ENCODE measurements around the gene PRPF38A.
"Not testable (repeated sequence)": the region's sequence is repeated elsewhere in the genome, so short reads cannot be mapped to it uniquely, and the experiment has no call there.

The PRPF38A gene, protein sequence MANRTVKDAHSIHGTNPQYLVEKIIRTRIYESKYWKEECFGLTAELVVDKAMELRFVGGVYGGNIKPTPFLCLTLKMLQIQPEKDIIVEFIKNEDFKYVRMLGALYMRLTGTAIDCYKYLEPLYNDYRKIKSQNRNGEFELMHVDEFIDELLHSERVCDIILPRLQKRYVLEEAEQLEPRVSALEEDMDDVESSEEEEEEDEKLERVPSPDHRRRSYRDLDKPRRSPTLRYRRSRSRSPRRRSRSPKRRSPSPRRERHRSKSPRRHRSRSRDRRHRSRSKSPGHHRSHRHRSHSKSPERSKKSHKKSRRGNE

DNA sequence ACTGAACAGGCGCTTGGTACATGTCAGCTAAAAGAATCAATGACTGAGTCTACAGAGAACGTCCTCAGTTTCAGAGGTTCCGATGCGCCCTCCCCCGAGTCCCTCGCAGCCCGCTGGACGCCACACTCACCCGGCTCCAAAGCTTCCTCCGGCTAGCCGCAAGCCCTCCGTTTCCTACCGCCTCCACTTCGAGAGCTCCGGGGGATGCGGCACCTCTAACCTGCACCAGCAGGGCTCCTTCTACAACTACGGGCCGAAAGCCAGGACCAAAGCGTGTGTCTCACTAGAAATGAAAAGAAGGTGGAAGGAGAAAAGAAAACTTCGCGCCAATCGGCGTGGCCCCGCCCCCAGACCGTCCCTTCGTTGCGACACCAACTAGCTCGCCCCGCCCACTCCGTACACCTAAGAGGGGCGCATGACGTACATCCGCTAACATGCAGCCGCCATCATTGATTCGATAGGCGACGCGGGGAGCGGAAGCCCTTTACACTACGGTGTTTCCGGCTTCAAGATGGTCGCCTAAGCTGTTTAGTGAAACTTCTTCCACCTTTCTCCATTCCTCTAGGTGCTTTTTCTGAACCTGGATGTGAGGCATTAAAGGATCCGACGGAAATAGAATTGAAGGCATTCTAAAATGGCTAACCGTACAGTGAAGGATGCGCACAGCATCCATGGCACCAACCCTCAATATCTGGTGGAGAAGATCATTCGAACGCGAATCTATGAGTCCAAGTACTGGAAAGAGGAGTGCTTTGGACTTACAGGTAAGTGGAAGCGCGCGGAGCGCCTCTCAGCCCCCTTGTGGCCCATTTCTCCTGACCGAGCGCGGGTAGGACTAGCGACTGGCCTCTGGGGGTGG, at the start of gene PRPF38A, which contains the start of gene ORC1:
PRPF38A (plus strand) TSS at position 487 of the 859 bp plus-strand sequence; CDS start at position 635, 148 bp downstream.
ORC1 (minus strand) TSS at position 308 of the 859 bp plus-strand sequence. CDS start 2,200 bp downstream, outside the sequence.
- DNase-seq (ENCODE audit: low read depth, low spot score): peak; percentile 95

DNA sequence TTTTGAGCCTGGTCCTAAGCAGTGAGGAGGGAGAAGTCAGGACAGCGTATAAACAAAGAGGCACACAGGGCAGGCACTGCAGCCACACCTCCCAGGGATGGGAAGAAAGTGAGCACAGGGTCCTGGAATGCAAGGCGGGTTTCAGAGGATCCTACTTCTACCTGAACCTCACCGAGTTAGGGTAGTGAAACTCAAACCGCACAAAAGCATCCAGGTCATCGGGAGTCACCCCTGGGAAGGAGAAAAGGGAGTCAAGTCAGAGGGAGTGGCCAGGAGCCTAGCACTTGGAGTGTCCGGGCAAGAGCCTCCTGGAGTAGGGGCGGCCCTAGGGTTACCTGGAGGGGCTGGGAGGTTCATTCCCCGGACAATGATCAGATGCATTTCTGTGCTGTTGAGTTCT, 49.0 kb upstream of the PRPF38A start:
- no peak for DNase-seq (ENCODE audit: low read depth, low spot score)

DNA sequence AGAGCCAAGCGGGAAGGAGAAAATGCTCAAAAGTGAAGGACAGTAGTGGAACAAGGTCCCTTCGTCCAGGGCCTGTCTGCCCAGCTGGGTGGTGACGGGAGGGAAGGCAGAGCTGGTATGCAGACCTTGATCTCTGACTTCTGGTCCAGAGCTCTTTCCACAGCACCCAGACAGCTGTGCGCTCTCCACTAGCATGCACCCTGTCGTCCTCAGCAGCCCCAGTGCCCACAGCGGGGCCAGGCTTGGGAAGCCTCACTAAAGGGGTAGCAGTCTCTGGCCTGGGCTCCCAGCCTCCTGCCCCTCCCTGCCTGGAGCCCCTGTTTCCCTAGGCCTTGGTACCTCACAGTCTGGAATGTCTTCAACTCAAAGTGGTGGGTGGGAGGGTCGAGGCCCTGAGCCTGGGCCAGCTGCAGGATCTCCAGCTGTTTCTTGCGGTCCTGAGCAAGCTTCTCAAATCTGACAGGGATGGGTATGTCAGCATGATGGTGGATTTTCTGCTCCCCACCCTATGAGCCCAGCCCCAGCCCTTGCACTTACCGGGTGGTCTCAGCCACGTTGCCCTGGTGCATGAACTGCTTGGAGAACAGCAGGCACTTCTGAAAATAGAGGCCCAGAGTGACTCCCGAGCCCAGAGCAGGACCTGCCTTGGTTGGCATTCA, 48.4 kb upstream of the PRPF38A start:
- DNase-seq (ENCODE audit: low read depth, low spot score): no peak

DNA sequence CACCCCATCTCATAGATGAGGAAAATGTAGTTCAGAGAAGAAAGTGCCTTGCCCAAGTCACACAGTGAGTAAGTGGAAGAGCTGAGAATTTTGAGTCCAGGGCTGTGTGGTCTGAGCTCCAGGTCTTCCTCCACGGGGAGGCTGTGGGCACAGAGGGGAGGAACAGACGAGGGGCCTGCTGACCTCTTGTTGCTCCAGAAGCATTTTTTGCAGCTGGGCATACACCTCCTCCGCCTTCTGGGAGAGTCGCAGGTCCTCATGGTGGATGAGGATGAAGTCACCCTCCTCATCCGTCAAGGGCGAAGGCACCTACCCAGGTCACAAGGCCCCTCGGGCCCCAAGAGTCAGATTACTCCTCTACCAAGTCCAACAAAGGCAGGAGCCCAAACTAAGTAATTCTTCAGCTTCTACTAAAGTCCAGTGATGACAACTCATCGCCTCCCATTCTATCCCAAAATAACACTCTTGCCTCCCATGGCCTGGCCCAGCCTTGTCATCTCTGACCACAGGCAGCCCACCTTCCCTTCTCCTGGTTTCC, 47.5 kb upstream of the PRPF38A start:
- DNase-seq (ENCODE audit: low read depth, low spot score): no peak

DNA sequence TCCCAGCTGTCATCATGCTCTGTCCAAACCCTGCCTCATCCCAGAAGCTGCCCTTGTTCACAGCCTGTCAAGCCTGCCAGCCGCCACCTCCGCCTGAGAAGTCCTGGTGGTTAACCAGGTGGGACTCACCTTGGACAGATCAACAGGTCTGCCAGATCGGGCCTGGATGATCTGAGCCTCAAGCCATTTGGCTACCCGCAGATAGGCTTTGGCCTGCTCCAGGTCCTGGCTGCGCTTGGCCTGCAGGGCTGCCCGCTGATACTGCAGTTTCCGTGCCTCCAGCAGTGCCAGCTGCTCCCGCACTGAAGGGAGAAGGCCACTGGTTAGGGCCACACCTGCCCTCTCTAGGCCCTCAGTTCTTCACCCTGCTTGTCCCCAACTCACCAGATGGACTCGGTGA, 47.0 kb upstream of the PRPF38A start:
- no peak for DNase-seq (ENCODE audit: low read depth, low spot score)

DNA sequence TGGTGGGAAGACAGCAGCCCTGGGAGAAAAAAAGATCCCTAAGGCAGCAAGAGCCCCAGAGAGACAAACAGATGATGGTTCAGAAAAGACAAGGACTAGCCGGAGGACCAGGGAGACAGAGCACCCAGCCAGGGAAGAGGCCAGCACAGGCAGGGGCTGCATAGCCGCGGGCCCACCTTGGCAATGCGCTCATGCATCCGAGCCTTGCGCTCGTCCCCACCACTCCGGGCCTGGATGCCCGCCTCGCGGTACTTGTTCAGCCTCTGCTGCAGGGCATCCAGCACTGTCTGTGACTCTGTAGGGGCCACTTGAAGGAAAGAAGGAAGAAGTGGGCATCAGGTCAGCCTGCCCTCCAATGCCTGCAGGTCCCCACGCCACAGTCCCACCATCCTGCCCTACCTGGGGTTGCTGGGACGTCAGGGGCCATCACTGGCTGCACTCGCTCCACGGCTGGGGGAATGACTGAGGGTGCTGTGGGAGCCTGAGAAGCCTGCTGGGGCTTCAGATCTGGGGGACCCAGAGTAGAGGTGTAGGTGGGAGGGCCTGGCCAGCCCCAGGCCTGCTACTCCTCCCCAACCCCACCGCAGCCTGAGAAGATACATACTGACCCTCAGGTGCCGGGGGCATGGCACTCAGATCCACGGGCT, 45.4 kb upstream of the PRPF38A start:
- DNase-seq (ENCODE audit: low read depth, low spot score): no peak

DNA sequence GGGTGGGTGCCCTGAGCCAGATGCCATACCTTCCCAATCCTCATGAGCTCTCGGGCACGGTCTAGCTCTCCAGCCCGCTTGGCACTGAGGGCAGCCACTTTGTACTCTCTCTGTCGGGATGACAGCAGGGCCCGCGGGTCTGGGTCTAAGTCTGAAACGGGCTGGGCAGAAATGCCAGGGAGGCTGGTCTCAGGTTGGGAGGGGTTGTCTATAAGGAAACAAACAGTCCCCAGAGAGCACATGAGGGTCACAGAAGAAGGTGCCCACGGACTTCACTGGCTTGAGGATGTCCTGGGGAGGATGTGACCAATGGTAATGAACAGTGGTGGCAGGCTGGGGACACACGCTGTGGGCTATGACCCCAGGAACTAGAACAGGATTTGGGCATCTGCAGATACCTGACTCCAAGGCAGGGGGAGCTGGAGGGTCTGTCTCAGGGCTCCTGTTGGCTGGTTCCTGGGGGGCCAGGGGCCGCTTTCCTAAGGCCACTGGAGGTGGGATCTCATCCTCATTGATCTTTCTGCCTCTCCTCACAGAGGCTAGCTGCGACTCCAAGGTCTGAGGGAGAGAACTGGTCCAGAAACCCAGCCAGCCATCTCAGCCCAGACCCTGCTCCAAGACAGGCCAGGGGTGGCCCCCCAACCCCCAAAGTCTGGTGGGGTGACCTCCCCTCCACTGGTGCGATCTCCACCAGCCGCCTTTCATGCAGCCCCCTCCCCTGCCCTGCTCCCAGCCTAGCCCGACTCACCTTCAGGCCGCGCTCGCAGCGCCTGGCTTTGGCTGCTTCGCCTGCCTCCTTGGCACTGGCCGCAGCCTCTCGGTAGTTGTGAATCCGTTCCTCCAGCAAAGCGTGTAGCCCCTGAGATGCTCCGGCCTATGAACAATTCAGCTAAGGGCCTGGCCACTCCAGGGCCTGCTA, 44.5 kb upstream of the PRPF38A start:
- no peak for DNase-seq (ENCODE audit: low read depth, low spot score)

DNA sequence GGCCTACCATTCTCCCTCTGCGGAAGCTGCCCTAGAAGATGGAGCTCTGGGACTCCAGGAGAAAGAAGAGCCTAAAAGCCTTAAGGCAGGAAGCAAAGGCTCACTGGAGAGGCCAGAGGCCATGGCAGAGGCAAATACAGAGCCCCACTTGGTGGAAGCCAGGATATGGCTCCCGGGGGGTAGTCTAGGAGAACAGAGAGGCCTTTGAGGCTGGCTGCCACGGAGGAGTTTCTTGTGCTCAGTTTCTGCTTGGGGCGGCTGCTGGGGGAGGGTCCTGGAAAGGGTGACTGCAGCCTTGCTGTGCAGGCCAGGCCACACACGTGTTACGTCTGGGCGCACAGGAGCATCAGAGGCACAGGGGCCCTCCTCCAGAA, 43.8 kb upstream of the PRPF38A start:
- DNase-seq (ENCODE audit: low read depth, low spot score): no peak

DNA sequence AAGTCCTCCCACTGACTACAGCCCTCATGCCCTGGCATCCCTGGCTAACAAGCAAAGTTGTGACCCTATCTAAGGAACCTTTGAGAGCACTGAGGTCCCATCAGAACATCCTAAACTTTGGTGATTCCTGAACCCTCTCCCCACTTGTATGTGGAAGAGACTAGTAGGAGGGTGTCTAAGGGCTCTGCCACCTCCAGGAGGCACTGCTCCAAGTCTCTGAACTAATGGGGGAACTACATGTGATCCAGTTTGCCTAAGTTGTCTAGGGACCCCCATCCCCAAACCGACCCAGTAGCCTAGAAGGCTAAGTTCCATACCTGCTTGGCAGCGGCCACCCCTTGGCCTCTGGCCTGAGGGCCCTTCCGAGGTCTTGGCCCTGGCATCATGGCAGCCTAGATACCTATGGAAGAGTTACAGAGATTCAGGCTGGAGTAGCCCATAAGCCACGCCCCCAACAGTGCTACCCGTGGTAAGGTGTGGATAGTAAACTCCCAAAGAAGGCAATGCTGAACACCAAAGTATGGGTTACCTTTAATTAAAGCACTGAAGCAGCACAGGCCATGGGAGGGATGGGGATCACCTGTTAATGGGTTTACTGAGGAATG, 40.1 kb upstream of the PRPF38A start:
- DNase-seq (ENCODE audit: low read depth, low spot score): no peak

DNA sequence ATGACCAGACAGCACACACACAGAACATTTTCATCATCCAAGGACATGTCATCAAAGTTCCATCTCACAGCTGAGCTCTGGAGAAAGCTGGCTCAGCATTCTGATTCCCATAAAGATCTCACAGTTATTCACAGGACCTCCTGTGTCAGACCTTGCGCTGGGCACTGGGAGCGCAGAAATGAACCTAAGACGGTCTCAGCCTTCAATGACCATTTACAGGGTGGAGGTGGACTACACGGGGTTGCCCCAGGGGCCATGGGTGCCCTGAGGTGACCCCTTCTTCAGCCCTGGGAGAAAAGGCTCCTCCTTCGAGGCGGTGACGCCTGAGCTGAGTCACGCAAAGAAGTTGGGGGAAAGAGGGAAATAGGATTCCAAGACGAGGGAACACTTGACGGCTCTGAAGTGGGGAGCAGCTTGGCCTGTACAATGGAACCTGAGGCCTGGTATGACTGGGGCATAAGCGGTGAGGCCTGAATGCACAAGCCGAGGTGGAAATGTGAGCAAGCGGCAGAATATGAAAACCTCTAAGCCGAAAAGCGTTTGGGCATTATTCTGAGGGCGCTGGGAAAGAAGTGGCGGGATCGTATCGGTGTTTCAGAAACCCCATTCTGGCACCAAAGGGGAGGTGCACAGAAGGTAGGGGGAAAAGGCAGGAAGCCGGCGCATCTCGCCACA, 39.2 kb upstream of the PRPF38A start:
- DNase-seq (ENCODE audit: low read depth, low spot score): no peak

DNA sequence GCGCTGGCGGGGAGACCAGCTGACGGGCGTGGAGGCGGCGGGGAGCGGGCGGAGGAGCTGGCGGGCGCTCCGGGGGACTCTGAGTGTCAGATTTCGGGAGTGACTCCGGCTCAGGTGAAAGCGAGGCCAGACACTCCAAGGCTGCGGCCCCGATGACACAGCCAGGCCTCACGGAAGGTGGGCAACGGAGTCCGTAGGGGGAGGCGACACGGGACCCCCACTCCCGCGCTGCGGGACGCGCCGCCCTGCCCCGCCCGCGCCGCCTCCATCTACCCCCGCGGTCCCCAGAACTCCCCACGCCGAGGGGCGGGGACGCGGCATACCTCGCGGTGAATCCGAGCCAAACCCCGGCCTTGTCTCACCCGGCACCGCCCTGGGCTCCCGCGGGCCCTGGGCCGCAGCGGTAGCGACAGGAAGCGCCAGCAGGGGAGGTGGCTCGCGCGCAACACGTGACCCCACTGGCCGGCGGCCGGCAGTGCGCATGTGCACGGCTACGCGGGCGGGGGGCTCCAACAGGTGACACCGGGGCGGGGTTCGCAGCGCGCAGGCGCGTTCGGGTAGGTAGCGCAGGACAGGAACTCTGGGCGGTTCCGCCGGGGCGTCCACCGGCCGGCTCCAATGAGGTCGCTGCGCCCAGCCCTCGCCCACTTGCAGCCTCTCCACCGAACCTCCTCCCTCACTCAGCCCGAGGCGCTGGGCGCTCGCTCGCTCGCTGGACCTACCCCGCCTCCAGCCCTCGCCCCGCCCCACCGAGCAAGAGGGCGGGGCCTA, 38.5 kb upstream of the PRPF38A start, which contains the start of gene CC2D1B:
CC2D1B (minus strand) TSS at position 460 of the 771 bp plus-strand sequence. CDS start 1,585 bp downstream, outside the sequence.
- DNase-seq (ENCODE audit: low read depth, low spot score): peak; percentile 99

DNA sequence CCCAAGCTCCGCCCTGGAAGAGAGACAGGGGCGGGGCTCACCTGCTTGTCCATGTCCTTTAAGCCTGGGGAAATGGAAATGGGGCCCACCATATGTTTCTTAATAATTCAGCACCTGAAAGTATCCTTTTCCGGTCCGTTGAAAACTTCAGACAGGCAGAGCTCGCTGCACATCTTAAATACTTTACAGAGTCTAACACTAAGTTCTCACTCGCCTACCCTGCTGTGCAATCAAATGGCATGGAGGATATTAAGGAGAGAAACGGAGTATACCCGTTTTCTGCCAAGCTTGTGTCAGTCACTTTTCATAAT, 37.9 kb upstream of the PRPF38A start:
- DNase-seq (ENCODE audit: low read depth, low spot score): no peak

DNA sequence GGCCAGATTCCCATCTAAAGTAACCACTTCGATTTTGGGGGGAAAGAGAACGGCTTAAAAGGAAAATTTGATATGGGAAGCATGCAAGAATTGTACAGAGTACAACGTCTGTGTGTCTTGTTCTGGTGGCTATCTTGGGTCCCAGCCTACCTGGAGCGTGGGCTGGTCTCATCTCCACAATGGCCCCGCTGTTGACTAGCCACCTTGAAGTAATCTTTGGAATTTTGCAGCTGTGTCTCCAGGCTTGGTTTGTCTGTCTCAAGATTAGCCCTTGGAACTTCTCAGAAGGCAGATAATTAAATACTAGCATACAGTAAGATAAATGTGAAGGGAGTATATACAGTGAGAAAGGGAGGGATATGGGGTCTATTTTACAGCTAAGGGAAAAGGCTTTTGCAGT, 37.1 kb upstream of the PRPF38A start:
- no peak for DNase-seq (ENCODE audit: low read depth, low spot score)

DNA sequence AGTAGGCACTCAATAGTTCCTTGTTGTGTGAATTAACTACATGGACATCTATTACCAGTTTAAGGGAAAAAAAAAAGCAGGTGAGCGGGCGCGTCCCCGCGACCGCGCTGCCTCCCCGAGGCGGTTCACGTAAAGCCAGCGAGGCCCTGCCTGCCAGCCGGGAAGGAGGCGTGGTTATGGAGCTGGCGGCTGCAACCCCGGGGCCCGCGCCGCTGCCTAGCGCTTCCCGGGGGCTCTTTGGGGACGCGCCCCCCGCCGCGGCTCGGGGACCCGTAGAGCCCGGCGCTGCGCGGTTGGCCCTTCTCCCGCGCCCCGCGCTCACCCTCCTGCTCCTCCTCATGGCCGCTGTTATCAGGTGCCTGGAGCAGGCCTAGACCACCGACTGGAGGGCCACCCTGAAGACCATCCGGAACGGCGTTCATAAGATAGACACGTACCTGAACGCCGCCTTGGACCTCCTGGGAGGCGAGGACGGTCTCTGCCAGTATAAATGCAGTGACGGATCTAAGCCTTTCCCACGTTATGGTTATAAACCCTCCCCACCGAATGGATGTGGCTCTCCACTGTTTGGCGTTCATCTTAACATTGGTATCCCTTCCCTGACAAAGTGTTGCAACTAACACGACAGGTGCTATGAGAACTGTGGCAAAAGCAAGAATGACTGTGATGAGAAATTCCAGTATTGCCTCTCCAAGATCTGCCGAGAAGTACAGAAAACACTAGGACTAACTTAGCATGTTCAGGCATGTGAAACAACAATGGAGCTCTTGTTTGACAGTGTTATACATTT, 35.8 kb upstream of the PRPF38A start:
- peak; percentile 22 for DNase-seq (ENCODE audit: low read depth, low spot score)

DNA sequence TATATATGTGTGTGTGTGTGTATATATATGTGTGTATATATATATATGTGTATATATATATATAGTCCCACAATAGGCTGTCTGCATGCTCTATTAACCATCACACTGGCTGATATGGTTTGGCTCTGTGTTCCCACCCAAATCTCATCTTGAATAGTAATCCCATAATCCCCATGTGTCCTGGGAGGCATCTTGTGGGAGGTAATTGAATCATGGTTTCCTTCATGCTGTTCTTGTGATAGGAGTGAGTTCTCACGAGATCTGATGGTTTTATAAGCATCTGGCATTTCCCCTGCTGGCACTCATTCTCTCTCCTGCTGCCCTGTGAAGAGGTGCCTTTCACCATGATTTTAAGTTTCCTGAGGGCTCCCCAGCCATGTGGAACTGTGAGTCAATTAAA, 34.6 kb upstream of the PRPF38A start:
- DNase-seq (ENCODE audit: low read depth, low spot score): not testable (repeated sequence)

DNA sequence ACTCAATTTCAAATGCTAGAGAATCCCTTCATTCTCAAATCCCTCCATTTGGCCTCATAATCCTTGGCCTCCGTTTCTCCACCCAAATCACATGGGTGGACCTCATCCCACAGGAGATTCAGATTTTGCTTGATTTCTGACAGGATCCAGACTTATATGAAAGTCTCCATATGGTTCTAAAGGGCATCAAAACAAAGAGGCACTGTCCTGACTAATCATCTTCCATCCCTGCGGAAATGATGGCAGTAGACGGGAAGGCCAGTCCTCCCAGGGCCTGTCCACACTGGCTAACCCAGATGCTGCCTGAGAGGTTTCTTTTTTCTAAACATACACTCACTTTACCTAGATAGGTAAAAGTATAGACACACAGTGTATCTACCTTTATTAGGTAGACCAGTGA, 19.0 kb upstream of the PRPF38A start:
- no peak for DNase-seq (ENCODE audit: low read depth, low spot score)

DNA sequence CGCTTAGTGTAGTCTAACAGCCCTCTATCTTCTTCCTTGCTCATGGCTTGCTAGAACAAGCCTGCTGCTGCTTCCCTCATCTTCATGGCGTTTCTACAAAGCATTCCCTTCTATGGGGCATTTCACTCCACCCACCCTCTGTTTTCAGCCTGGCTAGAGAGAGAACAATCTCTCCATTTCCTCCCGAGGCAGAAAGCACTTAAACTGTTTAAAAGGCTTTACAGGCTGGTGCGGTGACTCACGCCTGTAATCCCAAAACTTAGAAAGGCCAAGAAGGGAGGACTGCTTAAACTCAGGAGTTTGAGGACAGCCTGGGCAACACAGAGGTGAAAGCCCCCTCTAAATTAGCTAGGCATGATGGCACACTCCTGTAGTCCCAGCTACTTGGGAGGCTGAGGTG, 17.9 kb upstream of the PRPF38A start:
- DNase-seq (ENCODE audit: low read depth, low spot score): no peak

DNA sequence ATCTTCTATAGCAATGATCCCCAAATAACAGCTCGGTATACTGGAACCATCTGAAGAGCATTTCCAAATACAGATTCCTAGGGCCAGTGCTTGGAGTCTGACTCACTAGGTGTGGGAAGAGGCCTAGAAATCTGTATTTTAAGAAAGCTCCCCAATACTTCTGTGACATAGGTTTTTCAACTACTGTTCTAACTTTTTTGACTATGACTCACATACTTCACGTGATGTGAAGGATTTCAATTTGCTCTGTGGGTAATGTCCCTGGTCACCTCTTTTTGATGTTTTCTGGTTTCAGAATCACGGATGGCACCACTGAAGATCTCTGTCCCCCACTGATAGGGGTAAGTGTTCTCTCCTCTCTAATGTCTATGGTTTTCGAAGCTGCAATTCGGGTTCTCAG, 11.2 kb upstream of the PRPF38A start:
- no peak for DNase-seq (ENCODE audit: low read depth, low spot score)

Measured in activated naive CD8-positive, alpha-beta T cell treated with anti-CD3 and anti-CD28 coated beads, Interleukin-2, amount 50 U/mL, for 16 hours (primary cell).